Caki2 (cell line): ENCODE results near the gene RALGPS1. TPM values are rescaled to one million over a fixed set of nuclear protein-coding genes. Genes with fewer than 3 reads are reported as not detected.
"Not testable (repeated sequence)": the region's sequence is repeated elsewhere in the genome, so short reads cannot be mapped to it uniquely, and the experiment has no call there.

Experiments used
- DNase-seq: peaks from one replicate; pipeline ENCODE4 v3.0.0-alpha.2; 2015; ENCODE audit warnings: low read depth
- in situ Hi-C: cut with HindIII; loops from 2 replicates; pipeline ENCODE4 v1.10.0; 2016; ENCODE audit warnings: low sequenced_read_pairs, low pct_unique_long_range_greater_than_20kb, mixed read lengths
- total RNA-seq: library from RNA; depleted of rRNA; stranded (reverse); fragments of >200 nt; shearing (Covaris generic); gene quantifications from 2 replicates; pipeline ENCODE4 v1.2.3, GENCODE V29; 2014; ENCODE audit warnings: low replicate concordance

RALGPS1 gene
- total RNA-seq, 1 experiment from 2014 or later = 0.95 TPM

DNA sequence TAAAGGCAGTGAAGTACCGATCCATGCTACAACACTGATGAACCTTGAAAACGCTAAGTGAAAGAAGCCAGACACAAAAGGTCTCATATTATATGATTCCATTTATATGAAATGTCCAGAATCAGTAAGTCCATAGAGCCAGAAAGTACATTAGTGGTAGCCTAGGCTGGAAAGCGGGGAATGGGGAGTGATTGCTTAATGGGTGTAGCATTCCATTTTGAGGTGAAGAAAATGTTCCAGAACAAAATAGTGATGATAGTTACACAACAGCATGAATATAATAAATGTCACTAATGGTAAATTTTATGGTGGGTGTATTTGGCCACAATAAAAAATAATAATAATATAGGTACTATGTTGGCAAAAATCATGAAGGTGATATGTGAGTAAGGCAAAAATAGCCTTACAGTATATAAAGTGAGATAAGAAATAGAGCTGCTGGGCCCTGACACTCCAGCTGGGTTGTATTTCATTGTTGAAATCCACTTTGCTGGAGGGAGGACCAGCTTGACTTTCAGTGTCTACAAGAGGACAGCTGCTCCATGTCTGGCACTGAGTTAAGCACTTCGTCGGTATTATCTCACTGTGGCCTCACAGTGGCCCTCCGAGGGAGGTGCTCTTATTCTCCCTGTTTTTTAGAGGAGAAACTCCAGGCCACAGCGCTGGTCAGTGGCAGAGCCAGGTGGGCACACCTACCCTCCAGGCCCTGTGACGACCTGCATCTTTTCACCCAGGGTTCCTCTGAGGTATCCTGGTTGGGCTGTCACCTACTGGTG is 230.3 kb downstream of the RALGPS1 start:
- DNase-seq = no peak
- in situ Hi-C loops = no loop called here

GRCh38 chr9:127146841-127147240 is 232.3 kb downstream of the RALGPS1 start:
- in situ Hi-C loops, DNase-seq: not testable (repeated sequence)

- DNase-seq = no peak
- in situ Hi-C loops = no loop called here
Measured at GRCh38 chr9:127147251-127147650, 232.7 kb downstream of the RALGPS1 start.

GRCh38 chr9:127148014-127148413 is 233.4 kb downstream of the RALGPS1 start:
- DNase-seq = no peak
- in situ Hi-C loops = no loop called here

- no peak for DNase-seq
- in situ Hi-C loops = no loop called here
Measured at GRCh38 chr9:127149010-127149409, 234.4 kb downstream of the RALGPS1 start.

DNA sequence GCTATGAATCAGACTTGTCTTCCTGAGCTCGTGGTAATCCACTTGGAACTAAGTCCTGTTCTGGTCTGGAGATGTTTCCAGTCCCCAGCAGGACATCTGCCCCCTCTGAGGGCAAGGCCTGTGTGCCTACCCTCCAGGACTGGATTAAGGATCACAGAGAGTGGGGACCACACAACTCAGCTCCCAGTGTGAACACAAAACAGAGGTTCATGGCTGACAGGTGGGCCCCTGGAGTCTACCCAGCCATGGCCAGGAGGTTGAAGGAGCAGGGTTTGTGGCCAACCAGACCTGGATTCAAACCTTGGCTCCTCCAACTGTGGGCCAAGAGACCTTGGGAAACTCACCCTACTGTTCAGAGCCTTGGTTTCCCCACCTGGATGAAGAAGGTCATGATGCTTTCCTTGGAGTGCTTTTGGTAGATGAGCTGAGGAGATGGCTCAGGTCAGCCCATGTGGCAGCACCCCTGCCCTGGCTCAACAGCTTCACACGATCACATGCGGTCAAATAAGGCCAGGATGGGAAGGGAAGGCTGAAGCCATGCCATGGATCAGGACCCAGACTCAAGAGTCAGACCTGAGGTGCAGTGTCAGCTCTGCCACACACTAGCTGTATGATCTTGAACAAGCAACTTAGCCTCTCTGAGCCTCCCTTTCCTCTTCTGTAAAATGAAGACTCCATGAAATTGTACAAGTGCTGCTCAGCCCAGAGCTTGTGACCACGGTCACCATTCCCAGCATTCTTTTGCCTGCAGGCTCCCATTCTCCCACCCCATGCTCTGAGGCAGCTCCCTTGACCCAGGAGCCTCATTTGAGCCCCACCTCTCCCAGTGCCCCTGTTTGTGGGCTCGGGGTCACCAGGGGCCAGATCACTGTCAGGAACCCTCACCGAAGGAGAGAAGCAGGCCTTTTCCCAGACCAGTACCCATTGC is 235.1 kb downstream of the RALGPS1 start:
- no peak for DNase-seq
- in situ Hi-C loops = no loop called here

DNA sequence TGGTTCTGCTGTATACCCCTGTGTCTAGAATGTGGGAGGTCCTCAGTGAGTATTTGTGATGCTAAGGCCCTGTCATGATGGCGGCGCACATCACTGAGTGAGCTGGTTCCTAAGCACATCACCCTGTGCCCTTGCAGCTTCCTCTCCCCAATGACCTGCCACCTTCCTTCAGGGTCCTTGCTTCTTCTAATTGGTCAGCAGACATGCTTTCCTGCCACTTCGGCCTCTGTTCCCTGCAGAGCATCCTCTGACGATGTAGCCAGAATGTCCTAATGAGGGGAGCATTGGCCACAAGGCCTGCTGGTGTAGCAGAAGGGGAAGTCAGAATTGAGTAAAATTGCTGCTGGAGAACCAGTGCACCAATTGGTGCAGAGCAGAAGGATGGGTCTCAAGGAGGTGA is 238.9 kb downstream of the RALGPS1 start:
- in situ Hi-C loops = no loop called here
- DNase-seq = no peak

DNA sequence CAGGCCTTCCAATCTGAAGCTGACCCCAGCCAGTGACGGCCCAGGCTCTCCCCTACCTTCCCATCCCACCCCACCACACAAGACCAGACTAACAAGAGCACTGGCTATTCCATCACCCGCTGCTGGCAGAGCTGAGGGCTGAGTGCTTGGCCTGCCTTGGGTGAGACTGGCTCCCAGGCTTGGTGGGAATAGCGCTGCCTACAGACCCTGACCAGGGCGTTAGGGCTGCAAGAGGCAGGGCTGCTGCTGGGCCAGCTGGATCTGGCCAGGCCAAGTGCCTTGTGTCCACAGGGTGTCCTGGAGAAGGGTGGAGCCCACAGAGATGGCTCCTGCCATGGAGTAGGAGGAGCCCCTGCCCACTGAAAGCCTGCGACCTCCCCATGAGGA is 239.4 kb downstream of the RALGPS1 start:
- in situ Hi-C loops = no loop called here

DNA sequence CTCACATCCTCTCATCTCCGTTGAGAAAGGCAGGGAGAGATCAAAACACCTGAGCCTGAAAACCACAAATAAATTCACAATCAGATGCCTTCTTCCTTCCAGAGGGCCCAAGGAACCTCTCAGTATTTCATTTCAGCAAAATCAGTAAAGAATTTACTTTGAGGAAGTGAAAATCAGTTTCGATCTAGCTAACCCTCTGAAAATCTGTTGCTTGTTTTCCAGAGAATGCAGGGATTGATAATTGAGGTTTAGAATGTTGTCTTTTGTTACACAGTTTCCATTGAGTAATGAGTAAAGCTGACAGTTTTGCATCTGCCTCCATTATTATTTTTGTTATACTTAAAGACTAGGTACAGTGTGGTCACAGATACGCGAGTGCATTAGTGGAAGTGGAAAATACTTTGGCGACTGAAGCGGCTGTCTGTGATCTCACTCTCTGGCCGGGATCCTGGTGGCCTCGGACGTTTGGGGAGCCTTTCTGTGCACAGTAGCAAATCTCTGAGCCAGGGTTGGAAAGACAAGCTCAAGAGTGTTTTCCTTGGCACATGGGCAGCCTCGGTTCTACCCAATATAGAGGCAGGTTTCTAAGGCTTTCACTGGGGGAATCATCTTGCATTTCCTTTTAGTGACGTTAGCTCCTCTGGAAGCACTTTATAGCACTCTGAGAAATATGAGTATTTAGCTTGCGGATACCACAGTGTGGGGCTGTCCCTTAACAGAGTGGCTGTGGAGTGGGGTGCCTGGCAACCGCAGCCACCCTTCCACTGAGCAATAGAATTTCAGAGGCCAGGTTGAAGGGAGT is 240.0 kb downstream of the RALGPS1 start:
- DNase-seq = no peak
- in situ Hi-C loops = no loop called here

More for the DNA sequence above, 239.4 kb downstream of the RALGPS1 start:
- DNase-seq = no peak

DNA sequence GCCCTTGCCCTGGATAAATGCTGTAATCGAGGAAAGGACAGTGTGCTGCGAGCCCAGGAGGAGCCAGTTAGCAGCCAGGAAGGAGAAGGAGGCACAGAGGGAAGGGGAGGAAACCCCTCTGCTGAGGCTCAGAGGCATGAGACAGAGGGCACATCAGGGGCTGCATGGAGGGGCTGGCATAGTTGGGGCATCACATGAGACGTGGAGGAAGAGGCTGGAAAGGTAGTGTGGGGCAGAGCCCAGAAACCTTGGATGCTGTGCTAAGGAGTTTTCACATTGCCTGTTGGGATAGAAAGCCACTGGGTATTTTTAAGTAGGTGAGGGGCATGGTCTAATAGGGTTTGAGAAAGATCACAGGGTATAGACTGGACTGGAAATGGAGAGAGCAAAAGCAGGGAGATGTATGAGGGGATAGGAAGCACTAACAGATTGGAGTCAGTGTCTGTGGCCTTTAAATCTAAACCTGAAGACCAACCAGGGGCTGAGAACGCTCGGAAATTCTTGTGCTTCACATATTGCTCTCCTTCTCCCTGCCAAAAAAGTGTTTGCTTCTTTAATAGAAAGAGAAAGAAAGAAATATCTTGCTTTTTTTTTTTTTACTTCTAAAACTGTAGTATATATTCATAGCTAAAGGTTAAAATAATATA is 240.9 kb downstream of the RALGPS1 start:
- no peak for DNase-seq
- in situ Hi-C loops = no loop called here

DNA sequence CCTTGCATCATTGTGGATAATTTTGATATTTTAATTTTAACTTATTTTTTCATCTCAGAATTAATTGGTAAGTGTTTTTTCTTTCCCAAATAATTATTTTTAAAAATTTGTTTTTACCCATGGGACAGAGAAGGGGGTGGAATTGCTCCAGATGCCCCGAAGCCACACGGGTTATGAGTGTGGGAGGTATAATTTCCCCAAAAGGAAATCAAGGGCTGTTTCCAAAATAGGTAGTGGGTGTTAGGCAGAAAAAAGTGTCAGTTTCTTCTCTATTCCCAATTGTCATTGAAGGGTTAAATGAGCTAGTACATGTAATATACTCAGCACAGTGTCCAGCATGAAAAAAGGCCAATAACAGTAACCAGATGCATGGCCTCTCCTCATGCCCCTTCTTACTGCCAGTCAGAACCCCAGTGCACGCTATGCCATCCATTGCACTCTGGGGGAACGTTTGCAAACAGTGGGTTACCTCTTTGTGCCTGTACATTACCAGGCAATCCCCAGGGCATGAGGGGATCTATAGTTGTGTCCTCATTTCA is 244.3 kb downstream of the RALGPS1 start:
- in situ Hi-C loops = no loop called here
- no peak for DNase-seq

GRCh38 chr9:127159325-127159801 is 244.8 kb downstream of the RALGPS1 start:
- in situ Hi-C loops = no loop called here
- DNase-seq = peak; percentile 77

DNA sequence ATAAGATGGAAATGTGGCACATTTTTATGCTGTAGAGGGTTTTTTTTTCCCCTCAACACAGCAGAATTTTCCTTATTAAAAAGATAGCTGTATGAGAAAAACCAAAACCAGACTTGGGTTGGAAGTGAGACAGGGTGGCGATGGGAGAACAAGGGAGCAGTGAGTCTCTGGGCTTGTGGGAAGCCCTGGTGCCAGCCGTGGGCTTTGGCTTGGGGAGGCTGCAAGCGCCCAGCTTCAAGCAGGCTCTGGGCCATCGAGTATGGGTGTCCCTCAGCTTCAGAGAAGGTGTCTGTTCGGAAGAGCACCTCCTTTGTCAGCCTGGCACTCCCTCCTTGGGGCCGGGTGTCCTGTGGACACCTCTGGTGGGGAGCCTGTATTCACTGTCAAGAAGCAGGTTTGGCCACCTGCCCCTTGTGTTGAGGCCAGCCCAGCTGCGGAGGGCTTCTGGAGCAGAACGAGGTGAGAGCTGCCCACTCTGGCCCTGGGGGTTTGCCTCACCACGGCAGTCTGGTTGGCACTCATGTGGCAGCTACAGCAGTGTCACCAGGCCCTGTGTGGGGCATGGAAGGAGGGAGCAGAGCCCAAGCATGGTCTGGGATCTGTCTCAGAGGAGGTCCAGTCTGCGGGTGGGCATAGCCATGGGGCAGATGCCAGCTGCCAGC is 245.5 kb downstream of the RALGPS1 start:
- DNase-seq = no peak
- in situ Hi-C loops = no loop called here

DNA sequence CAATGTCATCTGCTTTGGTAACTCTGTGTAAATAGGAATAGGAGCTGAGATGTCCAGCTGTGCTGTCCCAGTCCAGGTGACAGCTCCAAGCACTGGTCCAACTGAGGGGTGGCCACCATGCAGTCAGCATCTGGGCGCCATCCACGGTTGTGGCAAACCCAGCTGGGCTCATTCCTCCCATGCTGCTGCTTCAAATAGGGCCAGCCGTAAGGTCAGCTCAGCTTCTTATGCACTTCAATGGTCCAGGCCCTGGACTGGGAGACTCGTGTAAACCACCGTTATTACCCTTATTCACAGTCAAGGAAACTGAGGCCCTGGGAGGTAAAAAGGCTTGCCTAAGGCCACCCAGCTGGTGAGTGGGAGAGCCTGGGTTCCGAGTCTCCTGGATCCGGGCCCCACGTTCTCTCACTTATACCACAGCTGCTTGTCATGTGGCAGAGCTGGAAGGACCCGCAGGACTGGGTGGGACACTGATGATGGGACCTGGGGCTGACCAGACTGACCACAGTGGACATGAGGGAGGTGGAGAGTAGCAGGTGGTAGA is 246.6 kb downstream of the RALGPS1 start:
- DNase-seq = no peak
- in situ Hi-C loops = no loop called here

- in situ Hi-C loops = no loop called here
- no peak for DNase-seq
Measured at GRCh38 chr9:127162046-127162863, 247.7 kb downstream of the RALGPS1 start.

GRCh38 chr9:127162864-127163365 is 248.3 kb downstream of the RALGPS1 start:
- no peak for DNase-seq
- in situ Hi-C loops = no loop called here
